GM19240 (cell line): ENCODE results near the gene CFAP46.
"Not testable (repeated sequence)": the region's sequence is repeated elsewhere in the genome, so short reads cannot be mapped to it uniquely, and the experiment has no call there.

ENCODE experiments used
- DNase-seq: peaks from one replicate; pipeline ENCODE4 v3.0.0; 2011; ENCODE audit warnings: low spot score; ENCODE audit not compliant: insufficient read length

CFAP46 gene

GRCh38 chr10:132810141-132810806 is 132.1 kb downstream of the CFAP46 start:
- DNase-seq, result no peak

DNA sequence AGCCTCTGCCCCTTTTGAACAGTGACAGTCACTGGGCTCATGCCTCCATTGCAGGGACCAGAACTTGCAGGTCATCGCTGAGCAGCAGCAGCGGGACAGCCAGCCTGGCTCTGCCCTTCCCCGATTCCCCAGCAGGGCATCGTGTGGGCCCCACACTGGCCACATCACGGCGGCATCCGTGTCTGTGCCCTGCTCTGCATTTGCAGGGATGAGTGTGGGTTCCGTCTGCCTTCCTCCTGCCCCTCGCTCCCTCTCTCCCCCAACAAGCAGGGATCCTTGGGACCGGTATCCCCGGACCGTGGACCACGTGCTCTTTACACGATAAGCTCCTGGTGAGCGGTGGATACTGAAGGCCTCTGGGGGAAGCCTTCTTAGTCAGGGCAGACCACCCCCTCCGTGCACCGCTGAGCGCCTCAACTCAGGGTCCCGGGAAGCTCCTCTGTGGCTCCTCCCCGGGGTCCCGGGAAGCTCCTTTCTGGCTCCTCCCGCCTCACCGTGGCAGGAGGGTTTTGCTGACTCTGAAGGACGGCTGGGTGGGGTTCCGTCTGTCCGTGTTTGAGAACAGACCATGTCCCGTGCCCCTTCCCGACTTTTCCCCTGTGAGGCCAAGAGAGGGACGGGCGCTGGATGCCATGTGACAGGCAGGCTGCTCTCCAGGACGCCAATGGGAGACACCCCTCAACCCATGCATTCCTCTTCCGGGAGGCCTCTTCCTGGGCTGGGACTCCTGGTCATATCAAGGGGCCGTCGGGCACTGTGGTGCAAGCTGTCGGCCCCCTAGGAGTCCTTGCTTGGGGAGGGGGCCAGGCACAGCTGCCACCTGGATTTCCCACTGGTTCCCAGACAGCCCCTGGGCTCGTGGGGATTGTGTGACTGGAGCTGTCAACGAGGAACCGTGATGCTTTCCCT is 132.9 kb downstream of the CFAP46 start:
- no peak for DNase-seq

GRCh38 chr10:132808383-132809231 is 133.8 kb downstream of the CFAP46 start:
- no peak for DNase-seq

GRCh38 chr10:132807621-132808049 is 134.7 kb downstream of the CFAP46 start:
- no peak for DNase-seq

DNA sequence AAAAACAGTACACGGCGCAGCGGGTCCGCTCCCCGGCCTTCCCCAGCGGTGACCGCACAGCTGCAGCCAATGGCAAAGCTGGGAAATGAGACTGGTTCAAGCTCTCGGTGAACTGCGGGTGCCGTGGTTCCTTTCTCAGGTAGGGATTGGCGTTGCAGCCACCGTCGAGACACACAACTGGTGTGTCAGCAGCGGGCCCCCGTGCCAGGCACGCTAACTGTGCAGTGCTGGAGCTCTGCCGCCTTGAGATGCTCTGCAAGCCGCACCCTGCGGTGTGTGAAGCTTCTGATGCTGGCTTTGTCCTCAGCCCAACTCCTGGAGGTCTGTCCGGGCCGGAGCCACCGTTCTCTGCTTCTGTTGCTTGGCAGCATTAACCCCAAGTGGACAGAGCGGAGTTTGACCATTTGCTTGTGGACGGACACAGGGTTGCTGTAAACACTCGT is 135.8 kb downstream of the CFAP46 start:
- no peak for DNase-seq

- DNase-seq, result no peak
Observed at GRCh38 chr10:132806110-132806509, 136.3 kb downstream of the CFAP46 start.

DNA sequence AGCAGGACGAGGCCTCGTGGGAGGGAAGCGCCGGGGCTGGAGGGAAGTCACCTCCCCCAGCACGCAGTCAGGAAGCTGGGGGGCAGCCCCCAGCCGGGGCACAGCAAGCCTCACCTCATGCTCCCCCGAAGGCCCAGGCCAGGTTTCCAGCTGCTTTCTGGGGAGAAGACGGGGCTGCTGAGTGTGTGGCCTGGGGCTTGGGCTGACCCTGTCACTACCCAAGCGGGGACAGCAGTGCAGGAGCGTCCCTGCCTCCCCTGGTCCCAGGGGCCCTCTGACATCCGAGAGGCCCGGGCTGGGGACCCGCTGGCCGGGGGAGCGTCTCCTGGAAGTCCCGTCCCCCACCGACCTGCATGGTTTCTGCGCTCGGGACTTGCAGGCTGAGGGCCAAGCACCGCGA is 136.8 kb downstream of the CFAP46 start:
- no peak for DNase-seq

- no peak for DNase-seq
Observed at GRCh38 chr10:132804785-132805426, 137.5 kb downstream of the CFAP46 start.

- no peak for DNase-seq
Observed at GRCh38 chr10:132804287-132804686, 138.1 kb downstream of the CFAP46 start.

DNA sequence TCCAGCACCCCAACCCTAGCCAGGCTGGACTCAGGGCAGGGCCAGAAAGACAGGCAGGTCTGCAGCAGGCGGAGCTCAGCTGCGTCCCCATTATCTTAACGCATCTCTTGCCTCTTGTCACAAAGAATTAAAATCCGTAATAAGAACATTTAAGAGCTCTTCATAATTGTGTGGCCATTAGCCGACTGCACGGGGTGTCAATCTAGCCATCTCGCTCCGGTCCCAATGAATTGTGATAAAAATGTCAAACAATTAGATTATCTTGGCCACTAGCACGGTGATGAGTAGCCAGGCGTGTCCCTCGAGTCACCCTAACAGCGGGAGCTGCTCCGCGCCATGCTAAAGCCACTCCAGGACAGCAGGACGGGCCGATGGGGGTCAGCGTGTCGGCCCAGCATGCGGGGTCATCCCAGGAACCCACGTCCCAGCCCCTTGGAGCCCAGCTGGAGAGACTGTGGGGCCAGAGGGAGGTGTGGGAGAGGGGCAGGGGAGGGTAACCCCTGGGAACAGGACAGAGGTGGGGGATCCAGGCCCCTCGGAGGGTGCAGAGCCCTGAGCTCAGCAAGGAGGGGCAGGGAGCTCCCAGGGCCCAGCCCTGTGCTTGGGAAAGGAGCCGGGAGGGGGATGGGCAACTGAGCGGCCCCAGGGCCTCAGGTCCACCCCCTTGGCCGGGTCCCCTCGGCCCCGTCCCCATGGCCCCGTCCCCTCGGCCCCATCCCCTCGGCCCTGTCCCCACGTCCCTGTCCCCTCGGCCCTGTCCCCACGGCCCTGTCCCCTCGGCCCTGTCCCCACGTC is 138.8 kb downstream of the CFAP46 start:
- DNase-seq, result no peak

DNA sequence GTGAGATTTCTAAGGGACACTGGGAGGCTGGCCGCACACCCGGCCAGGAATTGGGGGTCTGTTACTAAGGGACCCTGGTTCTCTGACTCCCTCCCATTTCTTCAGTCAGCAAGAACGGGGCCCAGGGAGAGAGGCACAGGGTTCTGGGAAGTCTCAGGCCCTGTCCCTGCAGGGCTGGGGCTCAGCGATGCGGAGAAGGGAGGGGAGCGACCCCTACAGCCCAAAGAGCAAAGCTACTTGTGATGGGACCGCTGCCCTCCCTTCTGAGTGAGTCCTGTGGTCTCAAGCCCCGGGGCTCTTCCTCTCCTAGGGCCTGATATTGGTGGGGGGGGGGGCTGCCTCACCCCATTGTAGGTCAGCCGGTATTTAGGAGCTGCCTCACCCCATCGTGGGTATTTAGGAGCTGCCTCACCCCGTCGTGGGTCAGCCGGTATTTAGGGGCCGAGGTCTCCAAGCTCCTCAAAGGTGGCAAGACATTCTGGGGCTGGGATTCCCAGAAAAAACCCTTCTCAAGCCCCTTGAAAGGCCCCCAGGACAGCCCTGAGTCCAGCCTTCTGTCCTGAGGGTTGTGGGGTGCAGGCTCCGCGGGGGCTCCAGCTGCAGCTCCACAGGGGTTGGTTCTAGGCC is 139.6 kb downstream of the CFAP46 start:
- no peak for DNase-seq

- no peak for DNase-seq
Observed at GRCh38 chr10:132802048-132802447, 140.3 kb downstream of the CFAP46 start.

GRCh38 chr10:132799865-132800264 is 142.5 kb downstream of the CFAP46 start:
- DNase-seq, result no peak

- no peak for DNase-seq
Observed at GRCh38 chr10:132798876-132799275, 143.5 kb downstream of the CFAP46 start.

- no peak for DNase-seq
Observed at GRCh38 chr10:132798403-132798802, 144.0 kb downstream of the CFAP46 start.

- not testable (repeated sequence) for DNase-seq
Observed at GRCh38 chr10:132797986-132798385, 144.4 kb downstream of the CFAP46 start.

DNA sequence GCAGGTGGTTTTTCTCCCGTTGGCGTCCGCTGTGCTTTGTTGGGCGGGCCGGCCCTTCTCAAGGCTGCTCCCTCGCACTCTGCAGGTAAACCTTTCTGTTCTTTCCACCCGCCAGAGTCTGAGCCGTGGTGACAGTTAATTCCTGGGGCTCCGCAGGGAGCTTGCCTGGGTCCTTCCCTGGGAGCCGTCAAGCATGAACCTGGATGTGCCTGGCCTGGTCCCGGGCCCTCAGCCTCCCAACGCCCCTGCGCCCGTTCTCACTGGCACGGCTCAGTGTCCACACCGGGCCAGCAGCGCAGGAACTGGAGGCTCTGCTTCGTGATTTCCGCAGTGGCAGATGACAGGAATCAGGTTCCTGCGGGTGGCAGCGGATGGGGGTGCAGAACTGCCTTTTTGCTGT is 145.5 kb downstream of the CFAP46 start:
- DNase-seq, result no peak

GRCh38 chr10:132793871-132794849 is 148.2 kb downstream of the CFAP46 start:
- DNase-seq, result no peak

GRCh38 chr10:132793213-132793612 is 149.2 kb downstream of the CFAP46 start:
- no peak for DNase-seq
